Lung (tissue), 12 donors: Measurements from ENCODE around the gene TMA7B. TPM values are rescaled to one million over a fixed set of nuclear protein-coding genes. Genes with fewer than 3 reads are reported as not detected.

ENCODE experiments used
- ATAC-seq: fragments of 200-7000 bp; cut with Tn5 transposase; one replicate; pipeline ENCODE4 v1.9.1; 2020; ENCODE audit warnings: moderate number of reproducible peaks; ENCODE audit not compliant: insufficient read depth, low FRiP score
- DNase-seq, 3 donors: peaks; one replicate each; pipeline ENCODE4 v3.0.0-alpha.2; 2013 to 2017
- H3K27ac ChIP-seq, 2 donors: one replicate each; pipeline ENCODE4 v1.5.1; 2013; ENCODE audit warnings: mild to moderate bottlenecking in 2 of 2, moderate library complexity in 2 of 2, control low read depth in 1 of 2, inconsistent platforms in 1 of 2, low read depth in 1 of 2, low read length in 1 of 2
- H3K27me3 ChIP-seq, 3 donors: one replicate each; pipeline ENCODE4 v1.5.1; 2013; ENCODE audit warnings: low read length in 2 of 3; ENCODE audit not compliant: control insufficient read depth in 3 of 3, insufficient read depth in 3 of 3
- H3K36me3 ChIP-seq, 4 donors: one replicate each; pipeline ENCODE4 v1.5.1; 2013; ENCODE audit warnings: low read length in 4 of 4, mild to moderate bottlenecking in 1 of 4, moderate library complexity in 1 of 4; ENCODE audit not compliant: control insufficient read depth in 4 of 4, insufficient read depth in 4 of 4
- H3K4me1 ChIP-seq, 5 donors: one replicate each; pipeline ENCODE4 v1.5.1; 2013; ENCODE audit warnings: low read length in 5 of 5, mild to moderate bottlenecking in 2 of 5, moderate library complexity in 1 of 5; ENCODE audit not compliant: control insufficient read depth in 5 of 5, insufficient read depth in 5 of 5
- H3K4me3 ChIP-seq: one replicate; pipeline ENCODE4 v1.5.1; 2013; ENCODE audit warnings: mild to moderate bottlenecking, control low read depth, moderate library complexity
- H3K9ac ChIP-seq, 2 donors: one replicate each; pipeline ENCODE4 v1.5.1; 2013; ENCODE audit warnings: low read length in 2 of 2, control low read depth in 1 of 2; ENCODE audit not compliant: insufficient read depth in 1 of 2
- H3K9me3 ChIP-seq, 4 donors: one replicate each; pipeline ENCODE4 v1.5.1; 2013; ENCODE audit warnings: low read length in 3 of 4, mild to moderate bottlenecking in 1 of 4, moderate library complexity in 1 of 4; ENCODE audit not compliant: control insufficient read depth in 4 of 4, insufficient read depth in 3 of 4
- CTCF ChIP-seq: IDR thresholded peaks from 2 replicates; pipeline ENCODE4 v1.5.1; 2012; ENCODE audit warnings: mild to moderate bottlenecking; ENCODE audit errors: control extremely low read depth, extremely low read depth
- WGBS, 2 donors: extraction: QIAGEN DNeasy Blood & Tissue Kit; methylation state at CpG; one replicate each; pipeline ENCODE4 v1.1.7; 2013; 5-methylcytosine and 5-hydroxymethylcytosine counted together
- polyA plus RNA-seq, 2 donors: library from polyadenylated mRNA; stranded (reverse); fragments of 200-250 nt; gene quantifications; one replicate each; pipeline ENCODE4 v1.2.1, GENCODE V29; 2013
- total RNA-seq, 2 donors: library from RNA; depleted of rRNA in 1 of 2; stranded (reverse); fragments of >200 nt in 1 of 2; gene quantifications; one replicate each; pipeline ENCODE4 v1.2.1, GENCODE V29; 2014 to 2021
- donor health status: control.
- donor health status: control.
- donor health status: Bipolar disorder and iron deficiency.
- donor health status: healthy.
- donor health status: DM: yes; HTN: yes; CAD: no.

The TMA7B gene
- total and polyA plus RNA-seq, 4 donors, result 0.31 to 0.57 (median 0.38) TPM

DNA sequence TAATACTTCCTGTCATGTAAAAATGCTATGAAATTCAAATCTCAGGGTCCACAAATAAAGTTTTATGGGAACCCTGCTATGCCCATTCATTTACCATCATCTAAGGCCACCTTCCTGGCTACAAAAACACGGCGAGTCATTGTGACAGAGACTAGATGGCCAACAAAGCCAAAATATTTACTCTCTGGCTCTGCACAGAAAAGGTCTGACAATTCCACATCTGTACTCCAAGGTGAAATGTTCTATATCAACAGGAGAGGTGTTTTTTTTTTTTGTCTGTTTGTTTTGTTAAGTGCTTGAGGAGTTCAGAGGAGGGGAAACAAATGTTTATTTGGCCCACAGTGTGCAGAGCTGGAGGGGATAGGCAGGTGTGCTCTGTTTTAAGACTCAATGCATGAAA, 18.6 kb upstream of the TMA7B start:
- Histone ChIP-seq H3K4me1 (peaks cover 0 to 5% (median under 1%) of the 10 kb centered on the region in 5 donors), H3K4me3 (no peak overlapping the region), H3K27me3 (peaks cover 0 to 13% (median 4%) of the 10 kb centered on the region in 3 donors), H3K27ac (no peak overlapping the region), H3K36me3 (no peaks in the 10 kb centered on the region), H3K9me3 (no peaks in the 10 kb centered on the region), H3K9ac (no peak overlapping the region)
- DNase-seq, result no peak
- no peak for ATAC-seq
- no peak for TF ChIP-seq CTCF
- WGBS, 2 donors, result 83 to 87% methylated on average over 2 of the region's 2 CpGs

- peaks cover 0 to 13% (median 9%) of the 10 kb centered on the region in 5 donors for H3K4me1 ChIP-seq
- H3K4me3 ChIP-seq, result no peak overlapping the region
- ATAC-seq (no peak), DNase-seq (no peak)
- WGBS, 2 donors, result 85 to 89% methylated on average over 8 of the region's 8 CpGs
- H3K9ac ChIP-seq, result no peak overlapping the region
- no peak for TF ChIP-seq CTCF
- no peak overlapping the region for H3K27ac ChIP-seq
- H3K27me3 ChIP-seq, result peaks cover 0 to 4% (median 0%) of the 10 kb centered on the region in 3 donors
- no peaks in the 10 kb centered on the region for H3K36me3 ChIP-seq
- H3K9me3 ChIP-seq, result no peaks in the 10 kb centered on the region
These were observed 17.6 kb upstream of the TMA7B start for GRCh38 chr22:39942439-39943230.

- Histone ChIP-seq H3K9me3 (no peaks in the 10 kb centered on the region), H3K9ac (no peak overlapping the region), H3K4me1 (peaks cover 0 to 13% (median 9%) of the 10 kb centered on the region in 5 donors), H3K4me3 (no peak overlapping the region), H3K27ac (no peak overlapping the region), H3K36me3 (no peaks in the 10 kb centered on the region), H3K27me3 (peaks cover 0 to 4% (median 0%) of the 10 kb centered on the region in 3 donors)
- ATAC-seq, result no peak
- no peak for DNase-seq
- TF ChIP-seq CTCF, result no peak
- 78 to 83% methylated on average over 5 of the region's 5 CpGs for WGBS, 2 donors
These were observed 16.9 kb upstream of the TMA7B start for GRCh38 chr22:39943337-39943736.
